Left ventricle myocardium inferior (tissue), 1 donor: ENCODE measurements around the gene F2RL2. TPM values are rescaled to one million over a fixed set of nuclear protein-coding genes. Genes with fewer than 3 reads are reported as not detected.

Experiments used
- DNase-seq: peaks from one replicate; pipeline ENCODE4 v3.0.0-alpha.2; 2020
- H3K27ac ChIP-seq: fragments of 200-600 bp; replicated peaks from 2 replicates; pipeline ENCODE4 v1.8.0; 2021
- H3K27me3 ChIP-seq: fragments of 200-600 bp; 2 replicates; pipeline ENCODE4 v1.8.0; 2021; ENCODE audit warnings: low read depth
- H3K36me3 ChIP-seq: fragments of 200-600 bp; 2 replicates; pipeline ENCODE4 v1.8.0; 2021
- H3K4me1 ChIP-seq: fragments of 200-600 bp; 2 replicates; pipeline ENCODE4 v1.8.0; 2021
- H3K4me3 ChIP-seq: fragments of 200-600 bp; 2 replicates; pipeline ENCODE4 v1.8.0; 2021; ENCODE audit warnings: mild to moderate bottlenecking, moderate library complexity
- H3K9me3 ChIP-seq: fragments of 200-600 bp; replicated peaks from 2 replicates; pipeline ENCODE4 v1.8.0; 2021
- CTCF ChIP-seq: fragments of 200-600 bp; IDR thresholded peaks from 2 replicates; pipeline ENCODE4 v1.8.0; 2021; ENCODE audit warnings: antibody characterized with exemption, mild to moderate bottlenecking, borderline replicate concordance
- intact Hi-C: fragments of 100-400 bp; cut with micrococcal nuclease; formaldehyde crosslinking; loops from one replicate; pipeline ENCODE4 v1.11.0; 2022
- total RNA-seq: library from RNA; stranded (reverse); fragmentation: NEBNext Ultra II Directional; extraction: Animal tissue kit (Norgen Biotek cat#: 25700); gene quantifications from one replicate; pipeline ENCODE4 v1.2.1, GENCODE V29; 2021
- donor health status: DM: no; HTN: yes; CAD: no; lungs with severe emphysema.

Gene F2RL2
- total RNA-seq, 1 donor from 2014 or later, result 0.22 TPM

GRCh38 chr5:76664079-76664478 lies 40.9 kb upstream of the F2RL2 start:
- Histone ChIP-seq H3K4me1 (no peaks in the 10 kb centered on the region), H3K27me3 (no peaks in the 10 kb centered on the region), H3K9me3 (no peaks in the 10 kb centered on the region), H3K4me3 (no peak overlapping the region), H3K27ac (no peak overlapping the region), H3K36me3 (no peaks in the 10 kb centered on the region)
- intact Hi-C loops, result no loop called here
- no peak for TF ChIP-seq CTCF
- DNase-seq, result no peak

- intact Hi-C loops, result no loop called here
- Histone ChIP-seq H3K27me3 (no peaks in the 10 kb centered on the region), H3K4me1 (no peaks in the 10 kb centered on the region), H3K27ac (no peak overlapping the region), H3K36me3 (no peaks in the 10 kb centered on the region), H3K9me3 (no peaks in the 10 kb centered on the region), H3K4me3 (no peak overlapping the region)
- no peak for DNase-seq
- no peak for TF ChIP-seq CTCF
Measured at GRCh38 chr5:76663573-76663972, 40.4 kb upstream of the F2RL2 start.

GRCh38 chr5:76662521-76662920 lies 39.3 kb upstream of the F2RL2 start:
- no peaks in the 10 kb centered on the region for H3K27me3 ChIP-seq
- no peaks in the 10 kb centered on the region for H3K36me3 ChIP-seq
- H3K4me3 ChIP-seq, result no peak overlapping the region
- H3K27ac ChIP-seq, result no peak overlapping the region
- TF ChIP-seq CTCF, result no peak
- intact Hi-C loops, result no loop called here
- no peaks in the 10 kb centered on the region for H3K9me3 ChIP-seq
- H3K4me1 ChIP-seq, result no peaks in the 10 kb centered on the region
- no peak for DNase-seq

- Histone ChIP-seq H3K4me3 (no peak overlapping the region), H3K36me3 (no peaks in the 10 kb centered on the region), H3K4me1 (no peaks in the 10 kb centered on the region), H3K9me3 (no peaks in the 10 kb centered on the region), H3K27ac (no peak overlapping the region), H3K27me3 (no peaks in the 10 kb centered on the region)
- intact Hi-C loops, result no loop called here
- DNase-seq, result no peak
- no peak for TF ChIP-seq CTCF
Measured at GRCh38 chr5:76660360-76660759, 37.2 kb upstream of the F2RL2 start.

GRCh38 chr5:76657683-76658311 lies 34.6 kb upstream of the F2RL2 start:
- no peak for TF ChIP-seq CTCF
- Histone ChIP-seq H3K27ac (peak overlapping the region; percentile 0), H3K4me1 (no peaks in the 10 kb centered on the region), H3K27me3 (no peaks in the 10 kb centered on the region), H3K4me3 (no peak overlapping the region), H3K36me3 (no peaks in the 10 kb centered on the region), H3K9me3 (no peaks in the 10 kb centered on the region)
- intact Hi-C loops, result no loop called here
- DNase-seq, result no peak
